HepG2 (cell line): ENCODE results near the gene SLC4A7. TPM values are rescaled to one million over a fixed set of nuclear protein-coding genes. Genes with fewer than 3 reads are reported as not detected.

ENCODE experiments used
- ATAC-seq: fragments of 200-7000 bp; cut with Tn5 transposase; 3 replicates; pipeline ENCODE4 v1.9.1; 2020; ENCODE audit warnings: mild to moderate bottlenecking, moderate library complexity
- BruUV-seq: library from RNA; stranded (reverse); fragments of 400-500 nt; replicated peaks from 2 replicates; lab custom pipeline; 2021; lab: Mats Ljungman, UMichigan
- CTCF ChIA-PET: fragments of 300-600 bp; formaldehyde crosslinking; extraction: SDS; loops from one replicate; lab custom pipeline; 2021; ENCODE audit warnings: low total read pairs, inconsistent platforms, low intra/inter-chr PET ratio; lab: Yijun Ruan, JAX
- POLR2A ChIA-PET: fragments of 350-600 bp; sonication (Branson Sonifier 250); formaldehyde crosslinking; loops from one replicate; lab custom pipeline; 2020; ENCODE audit warnings: antibody characterized with exemption, inconsistent platforms; lab: Yijun Ruan, JAX
- DNase-seq: peaks from one replicate; pipeline ENCODE4 v3.0.0-alpha.2; 2015; ENCODE audit warnings: low spot score
- FAIRE-seq: peaks from 3 replicates; lab custom pipeline; 2011; peaks lifted over from hg19 to GRCh38; lab: Jason Lieb, UNC
- H2AFZ ChIP-seq: one replicate; pipeline ENCODE4 v1.6.1; 2011; ENCODE audit warnings: low read length, inconsistent platforms
- H3K27ac ChIP-seq: fragments of 300-600 bp; 3 replicates; pipeline ENCODE4 v1.8.0; 2011; ENCODE audit warnings: mixed run types, mild to moderate bottlenecking, mixed read lengths, low read length, inconsistent platforms; ENCODE audit not compliant: insufficient read depth; ENCODE audit errors: extremely low read length
- H3K27me3 ChIP-seq, 2 experiments: fragments of 200-600 bp in 1 of 2; 2 replicates in 1 of 2; 3 replicates in 1 of 2; pipeline versions ENCODE4 v1.6.0 to v1.8.0; 2011; ENCODE audit warnings: low read length in 2 of 2, mild to moderate bottlenecking in 2 of 2, moderate library complexity in 2 of 2, inconsistent platforms in 1 of 2; ENCODE audit not compliant: insufficient read depth in 2 of 2, control insufficient read depth in 1 of 2
- H3K36me3 ChIP-seq, 2 experiments: fragments of 200-600 bp in 1 of 2; replicated peaks in 1 of 2; 2 replicates in 1 of 2; 3 replicates in 1 of 2; pipeline versions ENCODE4 v1.5.1 to v1.8.0; 2011; ENCODE audit warnings: low read length in 2 of 2, inconsistent platforms in 1 of 2; ENCODE audit not compliant: insufficient read depth in 2 of 2, control insufficient read depth in 1 of 2
- H3K4me1 ChIP-seq: 2 replicates; pipeline ENCODE4 v1.5.1; 2012; ENCODE audit warnings: low read length, inconsistent platforms; ENCODE audit not compliant: insufficient read depth
- H3K4me2 ChIP-seq: 2 replicates; pipeline ENCODE4 v1.6.0; 2011; ENCODE audit warnings: low read depth, low read length, inconsistent platforms
- H3K4me3 ChIP-seq, 3 experiments: fragments of 200-600 bp in 1 of 3; sonication (generic), shearing (Covaris generic) in 1 of 3; replicated peaks in 1 of 3; 2 replicates each; pipeline ENCODE4 v1.5.1; 2011 to 2016; ENCODE audit warnings: low read length in 3 of 3, inconsistent platforms in 2 of 3, low read depth in 2 of 3, mild to moderate bottlenecking in 2 of 3, control low read depth in 1 of 3, mixed read lengths in 1 of 3; ENCODE audit not compliant: insufficient read depth in 1 of 3
- H3K79me2 ChIP-seq: one replicate; pipeline ENCODE4 v1.6.1; 2011; ENCODE audit warnings: low read length, inconsistent platforms; ENCODE audit not compliant: insufficient read depth
- H3K9ac ChIP-seq: 2 replicates; pipeline ENCODE4 v1.6.0; 2011; ENCODE audit warnings: mild to moderate bottlenecking, low read depth, low read length, inconsistent platforms; ENCODE audit not compliant: insufficient read depth
- H3K9me3 ChIP-seq: 2 replicates; pipeline ENCODE4 v1.5.1; 2012; ENCODE audit warnings: mild to moderate bottlenecking, low read length
- H4K20me1 ChIP-seq: 2 replicates; pipeline ENCODE4 v1.6.0; 2011; ENCODE audit warnings: inconsistent platforms, mild to moderate bottlenecking, low read length, moderate library complexity; ENCODE audit not compliant: insufficient read depth
- CEBPB ChIP-seq: IDR thresholded peaks from 2 replicates; pipeline ENCODE4 v1.6.1; 2011; ENCODE audit warnings: low read depth, low read length, improper control_type of control experiment, borderline replicate concordance
- CEBPG ChIP-seq: IDR thresholded peaks from 2 replicates; pipeline ENCODE4 v1.6.1; 2016
- RARA ChIP-seq: IDR thresholded peaks from 2 replicates; pipeline ENCODE4 v1.6.1; 2016; ENCODE audit warnings: missing genetic modification reagents, missing compliant biosample characterization
- SIX4 ChIP-seq: sonication (generic); formaldehyde crosslinking; IDR thresholded peaks from 2 replicates; pipeline ENCODE4 v1.4.0; 2020; ENCODE audit warnings: missing genetic modification reagents
- ZNF563 ChIP-seq: sonication (generic); formaldehyde crosslinking; IDR thresholded peaks from 2 replicates; pipeline ENCODE4 v1.8.0; 2022; ENCODE audit warnings: mild to moderate bottlenecking, moderate library complexity, missing genetic modification reagents
- ZNF629 ChIP-seq: sonication (generic); formaldehyde crosslinking; conservative IDR thresholded peaks from 2 replicates; pipeline ENCODE4 v1.5.0; 2020; ENCODE audit warnings: missing genetic modification reagents
- WGBS: methylation state at CpG from one replicate; pipeline ENCODE4 v1.1.6; 2017; ENCODE audit warnings: low lambda C conversion rate; 5-methylcytosine and 5-hydroxymethylcytosine counted together
- in situ Hi-C: cut with HindIII; loops from 2 replicates; pipeline ENCODE4 v1.10.0; 2017; ENCODE audit warnings: low pct_unique_long_range_greater_than_20kb; ENCODE audit not compliant: extremely low pct_ligation_motif_present
- intact Hi-C: fragments of 100-400 bp; cut with micrococcal nuclease; formaldehyde crosslinking; loops from one replicate; pipeline ENCODE4 v1.10.0; 2022; ENCODE audit not compliant: unreplicated experiment
- polyA plus RNA-seq, 8 experiments: library from polyadenylated mRNA; depleted of rRNA in 3 of 8; stranded (reverse) in 7 of 8; unstranded in 1 of 8; fragments of >200 nt; fragmentation: Illumina TruSeq in 4 of 8; extraction: Trizol in 4 of 8; gene quantifications; 2 replicates each; pipeline versions ENCODE4 v1.2.1 to v1.2.3, GENCODE V29; 2011 to 2016; ENCODE audit warnings: low read depth in 4 of 8, missing spikeins in 1 of 8, mixed read lengths in 1 of 8; ENCODE audit not compliant: insufficient read depth in 1 of 8
- total RNA-seq, 5 experiments: library from RNA; depleted of rRNA; stranded (reverse); fragments of >200 nt; fragmentation: Illumina TruSeq; extraction: Trizol; gene quantifications; 2 replicates each; pipeline ENCODE4 v1.2.3, GENCODE V29; 2016; ENCODE audit warnings: low read depth in 1 of 5

SLC4A7 gene
- total and polyA plus RNA-seq, 2 of the 13 experiments (the other 11 are each of a cell fraction or from before 2014, with no cell fraction given), result 16.4 to 43.8 TPM

DNA sequence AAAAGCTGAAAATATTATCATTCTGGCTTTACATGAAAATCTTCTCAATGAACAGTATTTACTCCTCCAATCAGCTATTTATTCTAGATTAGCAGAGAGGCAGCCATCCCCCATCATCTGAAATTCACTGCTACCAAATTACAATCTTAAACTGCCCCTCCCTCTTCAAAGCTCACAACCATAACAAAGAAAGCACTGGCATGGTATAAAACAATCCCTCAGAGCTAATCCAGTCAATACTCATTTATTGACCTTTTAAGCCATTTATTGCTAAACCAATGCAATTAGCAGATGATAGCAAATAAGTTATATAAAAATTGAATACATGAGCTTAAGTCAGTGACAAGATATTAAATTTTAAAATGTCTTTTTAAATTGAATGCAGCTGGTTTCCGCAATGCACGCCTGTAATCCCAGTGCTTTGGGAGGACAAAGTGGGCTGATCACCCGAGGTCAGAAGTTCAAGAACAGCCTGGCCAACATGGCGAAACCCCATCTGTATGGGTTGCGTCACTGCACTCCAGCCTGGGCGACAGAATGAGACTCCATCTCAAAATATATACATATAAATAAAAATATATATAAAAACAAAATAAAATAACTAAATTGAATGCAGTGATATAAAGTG, 12.1 kb downstream of the SLC4A7 start:
- CTCF ChIA-PET, result no interaction called here
- 95% methylated on average over 6 of the region's 6 CpGs for WGBS
- Histone ChIP-seq H3K9me3 (no peaks in the 10 kb centered on the region), H3K36me3 (peaks cover 2 to 16% of the 10 kb centered on the region in 2 experiments; a peak in 2 of 5 replicates), H3K4me1 (no peaks in the 10 kb centered on the region), H3K4me3 (no peak overlapping the region), H3K27me3 (no peaks in the 10 kb centered on the region), H3K9ac (no peak overlapping the region), H4K20me1 (peaks cover 15% of the 10 kb centered on the region), H3K4me2 (no peak overlapping the region), H2AFZ (no peak overlapping the region), H3K27ac (no peak overlapping the region), H3K79me2 (peaks cover 92% of the 10 kb centered on the region)
- intact Hi-C loops, result no loop called here
- POLR2A ChIA-PET, result no interaction called here
- in situ Hi-C loops, result loop anchor here (25.0 kb wide), 1 partner anchor 335 kb away; no protein-coding TSS in a partner anchor
- BruUV-seq, result no TSS peak
- DNase-seq (no peak), ATAC-seq (no peak), FAIRE-seq (no peak)
- TF ChIP-seq CEBPB (peak; percentile 36; the same call in 1 of the 2 replicates), SIX4 (no peak), CEBPG (CRISPR knock-in tag) (peak; percentile 34; the same call in 1 of the 2 replicates), RARA (CRISPR knock-in tag) (0 out of 2 replicates have a peak, but pooled peaks have one; percentile 15)

DNA sequence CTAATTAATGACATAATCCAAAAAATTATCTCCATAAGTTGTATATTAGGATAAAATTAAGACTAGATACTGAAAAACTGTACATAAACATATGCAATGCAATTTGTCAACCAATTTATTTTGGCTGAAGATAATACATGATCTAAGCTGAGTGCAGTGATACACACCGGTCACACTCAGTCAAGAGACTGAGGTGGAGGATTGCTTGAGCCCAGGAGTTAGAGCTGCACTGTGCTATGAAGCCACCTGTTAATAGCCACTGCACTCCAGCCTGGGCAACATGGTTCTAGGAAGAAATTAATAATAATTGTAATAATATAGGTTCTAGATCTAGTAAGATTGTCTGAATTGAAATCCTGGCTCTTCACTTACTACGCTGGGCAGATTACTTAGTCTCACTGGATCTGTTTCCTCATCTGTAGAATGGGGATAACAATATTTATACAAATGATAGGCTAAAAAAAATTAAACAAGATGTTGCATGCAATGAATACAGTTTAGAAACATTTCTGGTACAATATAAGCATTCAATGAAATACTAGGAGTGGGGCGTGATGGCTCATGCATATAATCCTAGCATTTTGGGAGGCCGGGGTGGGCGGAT, 15.8 kb downstream of the SLC4A7 start:
- 0 out of 3 replicates have a peak, but pooled peaks have one; percentile 39 for ATAC-seq
- DNase-seq, result no peak
- FAIRE-seq, result no peak
- Histone ChIP-seq H4K20me1 (peaks cover 9% of the 10 kb centered on the region; the same call in 1 of the 2 replicates), H3K4me1 (no peaks in the 10 kb centered on the region), H3K27me3 (no peaks in the 10 kb centered on the region), H3K9me3 (no peaks in the 10 kb centered on the region), H3K27ac (no peak overlapping the region), H3K4me2 (no peak overlapping the region), H3K79me2 (peaks cover 86% of the 10 kb centered on the region), H3K4me3 (no peak overlapping the region), H3K36me3 (peaks cover 3 to 12% of the 10 kb centered on the region in 2 experiments; a peak in 3 of 5 replicates), H2AFZ (no peak overlapping the region), H3K9ac (no peak overlapping the region)
- BruUV-seq, result no TSS peak
- peak; percentile 58 for TF ChIP-seq ZNF629 (CRISPR knock-in tag)
- TF ChIP-seq ZNF563 (CRISPR knock-in tag), result no peak
- ChIA-PET POLR2A (interaction anchor here (1.4 kb wide), 1 partner anchor 108 kb away, joined by 3 read pairs; no protein-coding TSS in a partner anchor), CTCF (interaction anchor here (0.8 to 2.2 kb wide), 2 partner anchors 111 to 156 kb away, joined by 4 to 9 read pairs; no protein-coding TSS in a partner anchor)
- 98% methylated on average over 5 of the region's 5 CpGs for WGBS
- intact Hi-C loops, result no loop called here
- in situ Hi-C loops, result loop anchor here (25.0 kb wide), 1 partner anchor 331 kb away; no protein-coding TSS in a partner anchor
